Lower leg skin (tissue), 3 donors: Measurements from ENCODE around the gene LRP6.

Source experiments
- CTCF ChIP-seq, 3 donors: fragments of 450-650 bp; IDR thresholded peaks; one replicate each; pipeline ENCODE4 v1.5.1; 2016; ENCODE audit warnings: antibody characterized with exemption in 3 of 3, mild to moderate bottlenecking in 3 of 3, moderate library complexity in 2 of 3
- POLR2A ChIP-seq, 2 donors: fragments of 450-650 bp; IDR thresholded peaks; one replicate each; pipeline ENCODE4 v1.6.1; 2016 to 2017; ENCODE audit warnings: antibody characterized with exemption in 2 of 2, mild to moderate bottlenecking in 1 of 2, moderate library complexity in 1 of 2

- TF ChIP-seq CTCF (IDR thresholded peaks at IDR 0.05) (no peak), POLR2A (IDR thresholded peaks at IDR 0.05) (no peak)
These were observed 133.6 kb downstream of the LRP6 start for GRCh38 chr12:12133259-12133658.
